Stimulated activated CD8-positive, alpha-beta memory T cell treated with anti-CD3 and anti-CD28 coated beads, Interleukin-2, amount 100 ng/mL, for 1 hour (primary cell): Measurements from ENCODE around the gene ACER3.
"Not testable (repeated sequence)": the region's sequence is repeated elsewhere in the genome, so short reads cannot be mapped to it uniquely, and the experiment has no call there.

ENCODE experiments used
- DNase-seq, 2 donors: peaks; one replicate each; pipeline ENCODE4 v3.0.0-alpha.2; 2020; ENCODE audit warnings: low read depth in 2 of 2

ACER3 gene

GRCh38 chr11:76995081-76995576, 134.4 kb downstream of the ACER3 start:
- no peak for DNase-seq

- DNase-seq, result no peak
Observed at GRCh38 chr11:76997512-76997911, 136.8 kb downstream of the ACER3 start.

GRCh38 chr11:76999597-76999996, 138.9 kb downstream of the ACER3 start:
- no peak for DNase-seq

GRCh38 chr11:77001613-77002012, 140.9 kb downstream of the ACER3 start:
- no peak for DNase-seq

- DNase-seq, result no peak
Observed at GRCh38 chr11:77002776-77003175, 142.1 kb downstream of the ACER3 start.

GRCh38 chr11:77003963-77004362, 143.2 kb downstream of the ACER3 start:
- DNase-seq, result no peak

GRCh38 chr11:77009533-77010160, 148.9 kb downstream of the ACER3 start:
- DNase-seq, result no peak

- no peak for DNase-seq
Observed at GRCh38 chr11:77014669-77015068, 154.0 kb downstream of the ACER3 start.

GRCh38 chr11:77018396-77018924, 157.7 kb downstream of the ACER3 start:
- DNase-seq, result not testable (repeated sequence)

- no peak for DNase-seq
Observed at GRCh38 chr11:77019976-77020595, 159.4 kb downstream of the ACER3 start.

GRCh38 chr11:77020734-77021133, 160.0 kb downstream of the ACER3 start:
- DNase-seq, result no peak

GRCh38 chr11:77024745-77025144, 164.0 kb downstream of the ACER3 start:
- DNase-seq, result no peak

GRCh38 chr11:77026221-77026620, 165.5 kb downstream of the ACER3 start:
- DNase-seq, result no peak

- no peak for DNase-seq
Observed at GRCh38 chr11:77026743-77027142, 166.0 kb downstream of the ACER3 start.

- no peak for DNase-seq
Observed at GRCh38 chr11:77027275-77027674, 166.6 kb downstream of the ACER3 start.

GRCh38 chr11:77029829-77030228, 169.1 kb downstream of the ACER3 start:
- no peak for DNase-seq

GRCh38 chr11:77030834-77031414, 170.2 kb downstream of the ACER3 start:
- no peak for DNase-seq

- DNase-seq, result no peak
Observed at GRCh38 chr11:77031599-77031998, 170.9 kb downstream of the ACER3 start.

- no peak for DNase-seq
Observed at GRCh38 chr11:77035039-77035438, 174.3 kb downstream of the ACER3 start.

- DNase-seq, result no peak
Observed at GRCh38 chr11:77035580-77035979, 174.9 kb downstream of the ACER3 start.

- DNase-seq, result no peak
Observed at GRCh38 chr11:77036398-77036797, 175.7 kb downstream of the ACER3 start.

- no peak for DNase-seq
Observed at GRCh38 chr11:77037057-77037456, 176.3 kb downstream of the ACER3 start.
